GM06990 (cell line): ENCODE results near the gene TKT.

ENCODE experiments used
- DNase-seq: peaks from one replicate; pipeline ENCODE4 v3.0.0-alpha.2; 2011; ENCODE audit not compliant: insufficient read length; ENCODE audit errors: extremely low read depth
- H3K27me3 ChIP-seq: replicated peaks from 2 replicates; pipeline ENCODE4 v1.6.0; 2011; ENCODE audit warnings: low read length; ENCODE audit not compliant: control insufficient read depth, insufficient read depth
- H3K36me3 ChIP-seq: 2 replicates; pipeline ENCODE4 v1.5.1; 2011; ENCODE audit warnings: low read length; ENCODE audit not compliant: control insufficient read depth, insufficient read depth
- H3K4me3 ChIP-seq: replicated peaks from 2 replicates; pipeline ENCODE4 v1.5.1; 2011; ENCODE audit warnings: low read depth, mild to moderate bottlenecking, control low read depth, low read length
- TF ChIP-seq, protein P1 (sequence below): IDR thresholded peaks from 2 replicates; pipeline ENCODE4 v1.5.1; 2011; ENCODE audit warnings: low read length, control low read depth, mild to moderate bottlenecking, inconsistent platforms; ENCODE audit not compliant: insufficient read depth, poor library complexity, severe bottlenecking

Gene TKT

GRCh38 chr3:53193466-53194209 lies 62.2 kb downstream of the TKT start:
- H3K36me3 ChIP-seq, result peaks cover 29% of the 10 kb centered on the region
- H3K27me3 ChIP-seq, result no peaks in the 10 kb centered on the region
- H3K4me3 ChIP-seq, result no peak overlapping the region
- DNase-seq, result no peak
- TF ChIP-seq, protein P1, sequence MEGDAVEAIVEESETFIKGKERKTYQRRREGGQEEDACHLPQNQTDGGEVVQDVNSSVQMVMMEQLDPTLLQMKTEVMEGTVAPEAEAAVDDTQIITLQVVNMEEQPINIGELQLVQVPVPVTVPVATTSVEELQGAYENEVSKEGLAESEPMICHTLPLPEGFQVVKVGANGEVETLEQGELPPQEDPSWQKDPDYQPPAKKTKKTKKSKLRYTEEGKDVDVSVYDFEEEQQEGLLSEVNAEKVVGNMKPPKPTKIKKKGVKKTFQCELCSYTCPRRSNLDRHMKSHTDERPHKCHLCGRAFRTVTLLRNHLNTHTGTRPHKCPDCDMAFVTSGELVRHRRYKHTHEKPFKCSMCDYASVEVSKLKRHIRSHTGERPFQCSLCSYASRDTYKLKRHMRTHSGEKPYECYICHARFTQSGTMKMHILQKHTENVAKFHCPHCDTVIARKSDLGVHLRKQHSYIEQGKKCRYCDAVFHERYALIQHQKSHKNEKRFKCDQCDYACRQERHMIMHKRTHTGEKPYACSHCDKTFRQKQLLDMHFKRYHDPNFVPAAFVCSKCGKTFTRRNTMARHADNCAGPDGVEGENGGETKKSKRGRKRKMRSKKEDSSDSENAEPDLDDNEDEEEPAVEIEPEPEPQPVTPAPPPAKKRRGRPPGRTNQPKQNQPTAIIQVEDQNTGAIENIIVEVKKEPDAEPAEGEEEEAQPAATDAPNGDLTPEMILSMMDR, result no peak

GRCh38 chr3:53192608-53193007 lies 63.2 kb downstream of the TKT start:
- no peak for DNase-seq
- no peak overlapping the region for H3K4me3 ChIP-seq
- no peaks in the 10 kb centered on the region for H3K27me3 ChIP-seq
- peaks cover 29% of the 10 kb centered on the region for H3K36me3 ChIP-seq
- TF ChIP-seq, protein P1, result no peak

- no peak overlapping the region for H3K4me3 ChIP-seq
- TF ChIP-seq, protein P1, result no peak
- peaks cover 35% of the 10 kb centered on the region for H3K36me3 ChIP-seq
- peak; percentile 55 for DNase-seq
- no peaks in the 10 kb centered on the region for H3K27me3 ChIP-seq
Measured at GRCh38 chr3:53191836-53192480, 63.9 kb downstream of the TKT start.

DNA sequence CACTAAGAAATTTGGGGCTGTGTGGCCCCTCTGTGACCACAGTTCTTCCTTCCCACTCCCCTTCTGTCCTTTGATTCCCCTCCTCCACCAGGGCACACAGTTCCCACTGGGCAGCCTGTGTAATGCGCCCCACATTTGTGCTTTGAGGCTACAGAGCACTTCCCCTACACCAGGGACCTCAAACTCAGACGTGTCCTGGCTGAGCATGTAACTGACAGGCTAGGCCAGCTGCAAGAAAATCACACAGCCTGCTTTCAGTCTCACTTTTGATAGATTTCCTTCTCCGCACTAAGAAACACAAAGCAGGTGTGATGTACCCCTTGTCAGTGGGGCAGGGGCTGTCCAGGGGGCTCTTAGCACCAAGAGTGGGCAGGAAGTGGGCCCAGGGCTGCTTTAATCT lies 65.2 kb downstream of the TKT start:
- H3K27me3 ChIP-seq, result no peaks in the 10 kb centered on the region
- no peak overlapping the region for H3K4me3 ChIP-seq
- no peak for DNase-seq
- H3K36me3 ChIP-seq, result peaks cover 47% of the 10 kb centered on the region
- TF ChIP-seq, protein P1, result no peak

DNA sequence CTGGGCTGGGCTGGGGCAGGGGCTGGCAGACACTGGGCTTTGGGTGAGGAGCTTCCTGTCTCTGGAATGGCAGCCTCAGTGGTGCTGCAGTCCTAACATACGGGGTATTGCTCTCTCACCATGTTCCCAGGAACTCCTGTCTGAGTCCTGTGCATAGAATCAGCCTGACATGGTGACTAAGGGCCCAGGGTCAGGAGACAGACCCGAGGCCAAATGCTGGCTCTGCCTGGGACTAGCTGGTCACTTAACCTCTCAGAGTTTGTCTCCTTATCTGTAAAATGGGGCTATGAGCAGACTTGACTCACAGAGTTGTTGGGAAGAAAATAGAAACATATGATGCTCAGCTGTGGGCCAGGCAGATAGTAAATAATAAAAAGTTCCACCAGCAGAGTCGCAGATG lies 66.5 kb downstream of the TKT start:
- no peak for DNase-seq
- no peak overlapping the region for H3K4me3 ChIP-seq

More for the DNA sequence above, 66.5 kb downstream of the TKT start:
- TF ChIP-seq, protein P1, result no peak
- peaks cover 49% of the 10 kb centered on the region for H3K36me3 ChIP-seq
- H3K27me3 ChIP-seq, result no peaks in the 10 kb centered on the region
